ENCODE data around the gene PTCD3.

PTCD3 gene

GRCh38 chr2:86140969-86141392 lies 34.9 kb downstream of the PTCD3 start:
- DNase-seq (ENCODE audit: low read depth): no peak
- H3K4me3 ChIP-seq (ENCODE audit: control insufficient read depth, low read depth, low read length): no peak overlapping the region
- TF ChIP-seq CTCF (IDR thresholded peaks at IDR 0.05; ENCODE audit: control insufficient read depth, insufficient read depth, low read depth, low read length, missing control alignments): no peak

GRCh38 chr2:86142436-86143257 lies 36.6 kb downstream of the PTCD3 start:
- H3K4me3 ChIP-seq (ENCODE audit: control insufficient read depth, low read depth, low read length): no peak overlapping the region
- TF ChIP-seq CTCF (IDR thresholded peaks at IDR 0.05; ENCODE audit: control insufficient read depth, insufficient read depth, low read depth, low read length, missing control alignments): no peak
- no peak for DNase-seq (ENCODE audit: low read depth)

- DNase-seq (ENCODE audit: low read depth): no peak
- no peak overlapping the region for H3K4me3 ChIP-seq (ENCODE audit: control insufficient read depth, low read depth, low read length)
- no peak for TF ChIP-seq CTCF (IDR thresholded peaks at IDR 0.05; ENCODE audit: control insufficient read depth, insufficient read depth, low read depth, low read length, missing control alignments)
These were observed 37.3 kb downstream of the PTCD3 start for GRCh38 chr2:86143307-86143706.

GRCh38 chr2:86143926-86144685 lies 38.1 kb downstream of the PTCD3 start:
- no peak for TF ChIP-seq CTCF (IDR thresholded peaks at IDR 0.05; ENCODE audit: control insufficient read depth, insufficient read depth, low read depth, low read length, missing control alignments)

GRCh38 chr2:86147793-86148192 lies 41.8 kb downstream of the PTCD3 start:
- no peak for DNase-seq (ENCODE audit: low read depth)
- no peak for TF ChIP-seq CTCF (IDR thresholded peaks at IDR 0.05; ENCODE audit: control insufficient read depth, insufficient read depth, low read depth, low read length, missing control alignments)
- no peak overlapping the region for H3K4me3 ChIP-seq (ENCODE audit: control insufficient read depth, low read depth, low read length)

More at GRCh38 chr2:86143926-86144685, 38.1 kb downstream of the PTCD3 start:
- no peak for DNase-seq (ENCODE audit: low read depth)
- no peak overlapping the region for H3K4me3 ChIP-seq (ENCODE audit: control insufficient read depth, low read depth, low read length)

GRCh38 chr2:86150502-86150901 lies 44.5 kb downstream of the PTCD3 start:
- DNase-seq (ENCODE audit: low read depth): no peak
- no peak overlapping the region for H3K4me3 ChIP-seq (ENCODE audit: control insufficient read depth, low read depth, low read length)
- TF ChIP-seq CTCF (IDR thresholded peaks at IDR 0.05; ENCODE audit: control insufficient read depth, insufficient read depth, low read depth, low read length, missing control alignments): no peak

Data from AG09309 (cell line).